NCI-H69 (cell line): ENCODE measurements around the gene NR4A3.

Experiments used
- DNase-seq: peaks from one replicate; lab custom pipeline; 2025; lab: John Stamatoyannopoulos, UW

The NR4A3 gene

GRCh38 chr9:99814359-99814758 is 7.3 kb upstream of the NR4A3 start:
- no peak for DNase-seq

- DNase-seq: no peak
Measured at GRCh38 chr9:99816392-99816791, 5.3 kb upstream of the NR4A3 start.

GRCh38 chr9:99818500-99818899 is 3.2 kb upstream of the NR4A3 start:
- DNase-seq: peak; percentile 24

- DNase-seq: peak; percentile 93
Measured at GRCh38 chr9:99819123-99819855, 2.4 kb upstream of the NR4A3 start.

- peak; percentile 98 for DNase-seq
Measured at GRCh38 chr9:99819856-99820684, 1.6 kb upstream of the NR4A3 start.

GRCh38 chr9:99820685-99821395 is 845 bp upstream of the NR4A3 start:
- DNase-seq: peak; percentile 84

GRCh38 chr9:99822109-99822805 is 572 bp downstream of the NR4A3 start:
- DNase-seq: peak; percentile 76

- DNase-seq: peak; percentile 76
Measured at GRCh38 chr9:99822806-99823591, 1.3 kb downstream of the NR4A3 start.

GRCh38 chr9:99823681-99824377 is 2.1 kb downstream of the NR4A3 start:
- DNase-seq: peak; percentile 72

- DNase-seq: peak; percentile 63
Measured at GRCh38 chr9:99824378-99825171, 2.9 kb downstream of the NR4A3 start.

GRCh38 chr9:99825172-99826046 is 3.7 kb downstream of the NR4A3 start:
- DNase-seq: no peak

GRCh38 chr9:99826579-99826978 is 4.9 kb downstream of the NR4A3 start:
- DNase-seq: no peak

- no peak for DNase-seq
Measured at GRCh38 chr9:99827244-99827643, 5.6 kb downstream of the NR4A3 start.

- no peak for DNase-seq
Measured at GRCh38 chr9:99828054-99828416, 6.3 kb downstream of the NR4A3 start.

- DNase-seq: no peak
Measured at GRCh38 chr9:99828417-99829176, 6.9 kb downstream of the NR4A3 start.

GRCh38 chr9:99831857-99832557 is 10.3 kb downstream of the NR4A3 start:
- DNase-seq: no peak

- DNase-seq: no peak
Measured at GRCh38 chr9:99832558-99832864, 10.8 kb downstream of the NR4A3 start.

- peak; percentile 14 for DNase-seq
Measured at GRCh38 chr9:99833735-99834134, 12.1 kb downstream of the NR4A3 start.
